WTC11 (cell line): ENCODE results near the gene SETD2. TPM values are rescaled to one million over a fixed set of nuclear protein-coding genes. Genes with fewer than 3 reads are reported as not detected.

Experiments used
- ATAC-seq: fragments of 200-7000 bp; cut with Tn5 transposase; 2 replicates; pipeline ENCODE4 v1.10.0; 2021; ENCODE audit warnings: mild to moderate bottlenecking, moderate library complexity
- CTCF ChIA-PET: fragments of 300-600 bp; sonication (Branson Sonifier 250); formaldehyde crosslinking; loops from one replicate; lab custom pipeline; 2021; ENCODE audit warnings: antibody characterized with exemption; lab: Charles Lee
- POLR2A ChIA-PET: fragments of 350-600 bp; sonication (Branson Sonifier 250); formaldehyde crosslinking; loops from one replicate; lab custom pipeline; 2021; ENCODE audit warnings: antibody characterized with exemption; lab: Charles Lee
- DNase-seq: peaks from one replicate; pipeline ENCODE4 v3.0.0; 2021; ENCODE audit warnings: low spot score
- H3K27ac Mint-ChIP-seq: 2 replicates; pipeline ENCODE4 v1.8.0; 2021; ENCODE audit warnings: mixed read lengths
- H3K27me3 Mint-ChIP-seq: 2 replicates; pipeline ENCODE4 v1.8.0; 2021; ENCODE audit warnings: low read depth, mild to moderate bottlenecking, moderate library complexity, mixed read lengths
- H3K36me3 Mint-ChIP-seq: 2 replicates; pipeline ENCODE4 v1.8.0; 2021; ENCODE audit warnings: mixed read lengths
- H3K4me1 Mint-ChIP-seq: 2 replicates; pipeline ENCODE4 v1.8.0; 2022; ENCODE audit warnings: mixed read lengths
- H3K4me3 Mint-ChIP-seq: 2 replicates; pipeline ENCODE4 v1.8.0; 2021; ENCODE audit warnings: mild to moderate bottlenecking, moderate library complexity, mixed read lengths
- H3K9me3 Mint-ChIP-seq: 2 replicates; pipeline ENCODE4 v1.8.0; 2021; ENCODE audit warnings: mixed read lengths
- CBFB ChIP-seq: sonication (generic); formaldehyde crosslinking; IDR thresholded peaks from 2 replicates; pipeline ENCODE4 v1.8.1; 2022; ENCODE audit warnings: mild to moderate bottlenecking, low read depth, missing genetic modification reagents
- HMGA2 ChIP-seq: fragments of 250-450 bp; sonication (Bioruptor Pico); IDR thresholded peaks from 2 replicates; pipeline ENCODE4 v1.4.0; 2021; ENCODE audit warnings: mild to moderate bottlenecking, moderate library complexity
- MYBL2 ChIP-seq: sonication (generic); formaldehyde crosslinking; IDR thresholded peaks from 2 replicates; pipeline ENCODE4 v1.8.1; 2023; ENCODE audit warnings: mild to moderate bottlenecking, moderate library complexity, missing genetic modification reagents
- NFE2L1 ChIP-seq: sonication (generic); formaldehyde crosslinking; IDR thresholded peaks from 2 replicates; pipeline ENCODE4 v1.8.1; 2023; ENCODE audit warnings: missing genetic modification reagents
- SP1 ChIP-seq: sonication (generic); formaldehyde crosslinking; conservative IDR thresholded peaks from 2 replicates; pipeline ENCODE4 v1.8.1; 2022; ENCODE audit warnings: missing genetic modification reagents
- ZNF396 ChIP-seq: fragments of 250-450 bp; sonication (Bioruptor Pico); IDR thresholded peaks from 2 replicates; pipeline ENCODE4 v1.8.0; 2021; ENCODE audit warnings: mild to moderate bottlenecking, moderate library complexity, borderline replicate concordance
- ZNF423 ChIP-seq: fragments of 250-450 bp; sonication (Bioruptor Pico); IDR thresholded peaks from 2 replicates; pipeline ENCODE4 v2.1.2; 2022; ENCODE audit warnings: mild to moderate bottlenecking, moderate library complexity
- total RNA-seq: library from RNA; stranded (reverse); gene quantifications from 3 replicates; pipeline ENCODE4 v1.2.3, GENCODE V29; 2021
- TF ChIP-seq, protein P1 (sequence below): sonication (generic); formaldehyde crosslinking; IDR thresholded peaks from 2 replicates; pipeline ENCODE4 v1.8.1; 2023; ENCODE audit warnings: mild to moderate bottlenecking, missing genetic modification reagents
- TF ChIP-seq, protein P2 (sequence below): sonication (generic); formaldehyde crosslinking; conservative IDR thresholded peaks from 2 replicates; pipeline ENCODE4 v1.8.1; 2023; ENCODE audit warnings: mild to moderate bottlenecking, low read depth, missing genetic modification reagents, moderate library complexity
- TF ChIP-seq, protein P3 (sequence below): fragments of 200-600 bp; IDR thresholded peaks from 2 replicates; pipeline ENCODE4 v1.8.0; 2022; ENCODE audit warnings: antibody characterized with exemption
- TF ChIP-seq, protein P4 (sequence below): sonication (generic); formaldehyde crosslinking; IDR thresholded peaks from 2 replicates; pipeline ENCODE4 v1.8.0; 2023; ENCODE audit warnings: missing genetic modification reagents
- TF ChIP-seq, protein P5 (sequence below): sonication (generic); formaldehyde crosslinking; IDR thresholded peaks from 2 replicates; pipeline ENCODE4 v1.8.0; 2022; ENCODE audit warnings: mild to moderate bottlenecking, missing genetic modification reagents
- TF ChIP-seq, protein P6 (sequence below): fragments of 250-450 bp; sonication (Bioruptor Pico); IDR thresholded peaks from 2 replicates; pipeline ENCODE4 v1.9.0; 2021; ENCODE audit warnings: moderate library complexity, mild to moderate bottlenecking, inconsistent platforms, borderline replicate concordance
- TF ChIP-seq, protein P7 (sequence below): sonication (generic); formaldehyde crosslinking; IDR thresholded peaks from 2 replicates; pipeline ENCODE4 v1.8.1; 2023; ENCODE audit warnings: mild to moderate bottlenecking, moderate library complexity, missing genetic modification reagents

SETD2 gene
- total RNA-seq, 1 experiment from 2014 or later, result 39.8 TPM

DNA sequence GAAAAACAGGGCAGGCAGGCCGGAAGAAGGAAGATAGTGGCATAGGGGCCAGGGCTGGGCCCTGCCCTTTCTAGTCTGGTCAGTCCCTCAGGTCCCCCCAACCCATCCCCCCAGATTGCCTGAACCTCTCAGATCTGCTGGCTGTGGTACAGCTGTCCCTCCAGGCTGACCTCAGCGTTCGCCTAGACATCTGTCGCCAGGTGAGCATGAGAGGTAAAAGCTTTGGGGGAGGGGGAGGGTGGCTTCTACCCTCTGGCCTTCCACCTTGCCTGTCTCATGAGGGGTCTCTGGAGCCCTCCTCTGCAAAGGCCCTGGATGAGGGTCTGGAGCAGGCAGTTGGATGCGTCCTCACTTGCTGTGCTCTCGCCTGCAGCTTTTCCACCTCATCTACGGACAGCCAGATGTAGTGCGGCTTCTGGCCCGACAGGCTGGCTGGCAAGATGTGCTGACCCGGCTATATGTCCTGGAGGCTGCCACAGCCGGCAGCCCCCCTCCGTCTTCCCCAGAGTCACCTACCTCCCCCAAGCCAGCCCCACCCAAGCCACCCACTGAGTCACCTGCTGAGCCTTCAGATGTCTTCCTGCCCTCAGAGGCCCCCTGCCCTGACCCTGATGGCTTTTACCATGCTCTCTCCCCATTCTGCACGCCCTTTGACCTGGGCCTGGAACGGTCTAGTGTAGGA is 164.3 kb downstream of the SETD2 start (continued):
- TF ChIP-seq, protein P1, sequence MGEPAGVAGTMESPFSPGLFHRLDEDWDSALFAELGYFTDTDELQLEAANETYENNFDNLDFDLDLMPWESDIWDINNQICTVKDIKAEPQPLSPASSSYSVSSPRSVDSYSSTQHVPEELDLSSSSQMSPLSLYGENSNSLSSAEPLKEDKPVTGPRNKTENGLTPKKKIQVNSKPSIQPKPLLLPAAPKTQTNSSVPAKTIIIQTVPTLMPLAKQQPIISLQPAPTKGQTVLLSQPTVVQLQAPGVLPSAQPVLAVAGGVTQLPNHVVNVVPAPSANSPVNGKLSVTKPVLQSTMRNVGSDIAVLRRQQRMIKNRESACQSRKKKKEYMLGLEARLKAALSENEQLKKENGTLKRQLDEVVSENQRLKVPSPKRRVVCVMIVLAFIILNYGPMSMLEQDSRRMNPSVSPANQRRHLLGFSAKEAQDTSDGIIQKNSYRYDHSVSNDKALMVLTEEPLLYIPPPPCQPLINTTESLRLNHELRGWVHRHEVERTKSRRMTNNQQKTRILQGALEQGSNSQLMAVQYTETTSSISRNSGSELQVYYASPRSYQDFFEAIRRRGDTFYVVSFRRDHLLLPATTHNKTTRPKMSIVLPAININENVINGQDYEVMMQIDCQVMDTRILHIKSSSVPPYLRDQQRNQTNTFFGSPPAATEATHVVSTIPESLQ (CRISPR knock-in tag), result no peak
- TF ChIP-seq HMGA2 (no peak), ZNF423 (CRISPR knock-in tag) (no peak), CBFB (CRISPR knock-in tag) (no peak), NFE2L1 (CRISPR knock-in tag) (no peak)
- TF ChIP-seq, protein P2, sequence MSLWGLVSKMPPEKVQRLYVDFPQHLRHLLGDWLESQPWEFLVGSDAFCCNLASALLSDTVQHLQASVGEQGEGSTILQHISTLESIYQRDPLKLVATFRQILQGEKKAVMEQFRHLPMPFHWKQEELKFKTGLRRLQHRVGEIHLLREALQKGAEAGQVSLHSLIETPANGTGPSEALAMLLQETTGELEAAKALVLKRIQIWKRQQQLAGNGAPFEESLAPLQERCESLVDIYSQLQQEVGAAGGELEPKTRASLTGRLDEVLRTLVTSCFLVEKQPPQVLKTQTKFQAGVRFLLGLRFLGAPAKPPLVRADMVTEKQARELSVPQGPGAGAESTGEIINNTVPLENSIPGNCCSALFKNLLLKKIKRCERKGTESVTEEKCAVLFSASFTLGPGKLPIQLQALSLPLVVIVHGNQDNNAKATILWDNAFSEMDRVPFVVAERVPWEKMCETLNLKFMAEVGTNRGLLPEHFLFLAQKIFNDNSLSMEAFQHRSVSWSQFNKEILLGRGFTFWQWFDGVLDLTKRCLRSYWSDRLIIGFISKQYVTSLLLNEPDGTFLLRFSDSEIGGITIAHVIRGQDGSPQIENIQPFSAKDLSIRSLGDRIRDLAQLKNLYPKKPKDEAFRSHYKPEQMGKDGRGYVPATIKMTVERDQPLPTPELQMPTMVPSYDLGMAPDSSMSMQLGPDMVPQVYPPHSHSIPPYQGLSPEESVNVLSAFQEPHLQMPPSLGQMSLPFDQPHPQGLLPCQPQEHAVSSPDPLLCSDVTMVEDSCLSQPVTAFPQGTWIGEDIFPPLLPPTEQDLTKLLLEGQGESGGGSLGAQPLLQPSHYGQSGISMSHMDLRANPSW (CRISPR knock-in tag), result no peak
- TF ChIP-seq, all 79 proteins: peak for 0

DNA sequence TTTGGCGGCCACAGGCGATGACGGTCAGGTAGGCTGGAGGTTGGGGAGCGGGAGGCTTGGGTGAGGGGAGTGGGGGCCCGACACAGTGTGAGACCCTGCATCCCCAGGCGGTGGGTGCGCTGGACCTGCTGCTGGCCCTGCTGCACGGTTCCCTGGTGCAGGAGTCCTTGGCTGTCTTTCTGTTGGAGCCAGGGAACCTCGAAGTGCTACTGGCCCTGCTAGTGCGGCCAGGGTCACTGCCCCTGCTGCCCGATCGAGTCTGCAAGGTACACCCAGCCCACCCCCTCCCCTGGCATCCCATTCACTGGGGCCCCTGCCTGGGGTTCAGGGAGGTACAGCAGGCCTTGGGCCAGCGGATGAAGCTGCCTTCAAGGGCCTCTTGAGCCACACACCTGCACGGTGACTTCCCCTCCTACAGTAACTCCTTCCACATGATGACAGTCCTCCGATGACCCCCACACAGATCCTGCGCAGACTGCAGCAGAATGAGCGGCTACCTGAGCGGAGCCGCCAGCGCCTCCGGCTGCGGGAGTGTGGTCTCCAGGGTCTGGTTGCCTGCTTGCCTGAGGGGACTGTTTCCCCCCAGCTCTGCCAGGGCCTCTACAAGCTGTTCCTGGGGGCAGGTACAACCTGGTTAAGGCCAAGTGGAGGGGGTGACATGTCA is 164.9 kb downstream of the SETD2 start:
- H3K9me3 Mint-ChIP-seq, result no peaks in the 10 kb centered on the region
- H3K27ac Mint-ChIP-seq, result no peak overlapping the region
- peaks cover 3% of the 10 kb centered on the region for H3K4me1 Mint-ChIP-seq
- H3K4me3 Mint-ChIP-seq, result no peak overlapping the region
- DNase-seq, result no peak
- ATAC-seq, result no peak
- H3K36me3 Mint-ChIP-seq, result peaks cover 11% of the 10 kb centered on the region; the same call in 1 of the 2 replicates
- no peaks in the 10 kb centered on the region for H3K27me3 Mint-ChIP-seq
- TF ChIP-seq ZNF396, result no peak
- TF ChIP-seq, protein P3, sequence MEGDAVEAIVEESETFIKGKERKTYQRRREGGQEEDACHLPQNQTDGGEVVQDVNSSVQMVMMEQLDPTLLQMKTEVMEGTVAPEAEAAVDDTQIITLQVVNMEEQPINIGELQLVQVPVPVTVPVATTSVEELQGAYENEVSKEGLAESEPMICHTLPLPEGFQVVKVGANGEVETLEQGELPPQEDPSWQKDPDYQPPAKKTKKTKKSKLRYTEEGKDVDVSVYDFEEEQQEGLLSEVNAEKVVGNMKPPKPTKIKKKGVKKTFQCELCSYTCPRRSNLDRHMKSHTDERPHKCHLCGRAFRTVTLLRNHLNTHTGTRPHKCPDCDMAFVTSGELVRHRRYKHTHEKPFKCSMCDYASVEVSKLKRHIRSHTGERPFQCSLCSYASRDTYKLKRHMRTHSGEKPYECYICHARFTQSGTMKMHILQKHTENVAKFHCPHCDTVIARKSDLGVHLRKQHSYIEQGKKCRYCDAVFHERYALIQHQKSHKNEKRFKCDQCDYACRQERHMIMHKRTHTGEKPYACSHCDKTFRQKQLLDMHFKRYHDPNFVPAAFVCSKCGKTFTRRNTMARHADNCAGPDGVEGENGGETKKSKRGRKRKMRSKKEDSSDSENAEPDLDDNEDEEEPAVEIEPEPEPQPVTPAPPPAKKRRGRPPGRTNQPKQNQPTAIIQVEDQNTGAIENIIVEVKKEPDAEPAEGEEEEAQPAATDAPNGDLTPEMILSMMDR, result peak; percentile 16; the same call in 1 of the 2 replicates
- TF ChIP-seq, protein P4, sequence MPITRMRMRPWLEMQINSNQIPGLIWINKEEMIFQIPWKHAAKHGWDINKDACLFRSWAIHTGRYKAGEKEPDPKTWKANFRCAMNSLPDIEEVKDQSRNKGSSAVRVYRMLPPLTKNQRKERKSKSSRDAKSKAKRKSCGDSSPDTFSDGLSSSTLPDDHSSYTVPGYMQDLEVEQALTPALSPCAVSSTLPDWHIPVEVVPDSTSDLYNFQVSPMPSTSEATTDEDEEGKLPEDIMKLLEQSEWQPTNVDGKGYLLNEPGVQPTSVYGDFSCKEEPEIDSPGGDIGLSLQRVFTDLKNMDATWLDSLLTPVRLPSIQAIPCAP, result no peak
- TF ChIP-seq, all 79 proteins: peak for 1
- ChIA-PET POLR2A (interaction anchor here (0.9 to 1.1 kb wide), 2 partner anchors 10 to 364 kb away, joined by 3 read pairs; no protein-coding TSS in a partner anchor), CTCF (interaction anchor here (0.6 to 4.0 kb wide), 19 partner anchors 9 to 382 kb away, joined by 3 to 59 read pairs (median 6); partner anchors contain the start of genes CCDC12, NBEAL2 and PTPN23)

DNA sequence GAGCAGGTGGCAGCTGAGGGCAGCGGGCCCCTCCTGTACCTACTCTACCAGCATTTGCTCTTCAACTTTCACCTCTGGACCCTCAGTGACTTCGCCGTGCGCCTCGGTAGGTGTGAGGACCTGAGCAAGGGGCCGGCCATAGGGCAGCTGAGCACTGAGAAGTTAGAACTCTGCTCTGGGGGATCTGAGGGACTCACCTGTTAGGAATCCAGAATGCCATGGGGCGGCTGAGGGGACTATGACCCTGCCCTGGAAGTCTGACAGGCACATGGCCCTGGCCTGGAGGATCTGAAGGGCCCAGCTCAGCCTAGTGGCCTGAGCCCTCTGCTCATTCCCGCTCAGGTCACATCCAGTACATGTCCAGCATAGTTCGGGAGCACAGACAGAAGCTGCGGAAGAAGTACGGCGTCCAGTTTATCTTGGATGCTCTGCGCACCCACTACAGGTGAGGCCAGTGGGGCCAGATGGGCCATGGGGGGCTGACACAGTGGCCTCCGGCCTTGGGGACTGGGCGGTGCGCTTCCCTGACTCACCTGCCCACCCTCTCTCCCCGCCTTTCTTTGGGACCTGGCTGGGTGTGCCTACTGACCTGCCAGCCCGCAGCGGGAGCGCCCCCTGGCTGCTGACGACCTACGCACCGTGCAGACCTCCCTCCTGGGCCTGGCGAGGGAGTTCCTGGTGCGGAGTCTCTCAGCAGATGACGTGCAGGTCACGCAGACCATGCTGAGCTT is 165.6 kb downstream of the SETD2 start:
- CTCF ChIA-PET, result interaction anchor here (0.6 to 4.0 kb wide), 24 partner anchors 10 to 382 kb away, joined by 3 to 59 read pairs (median 5); partner anchors contain the start of genes CCDC12, NBEAL2 and PTPN23
- H3K4me3 Mint-ChIP-seq, result no peak overlapping the region

More for the DNA sequence above, 165.6 kb downstream of the SETD2 start:
- Mint-ChIP-seq H3K27me3 (no peaks in the 10 kb centered on the region), H3K27ac (peak overlapping the region; percentile 94), H3K9me3 (no peaks in the 10 kb centered on the region), H3K36me3 (peaks cover 6% of the 10 kb centered on the region; the same call in 1 of the 2 replicates), H3K4me1 (peaks cover 3% of the 10 kb centered on the region)
- DNase-seq (peak; percentile 93), ATAC-seq (peak; percentile 86)
- peak; percentile 49; the same call in 1 of the 2 replicates for TF ChIP-seq SP1 (CRISPR knock-in tag)
- TF ChIP-seq, protein P5, sequence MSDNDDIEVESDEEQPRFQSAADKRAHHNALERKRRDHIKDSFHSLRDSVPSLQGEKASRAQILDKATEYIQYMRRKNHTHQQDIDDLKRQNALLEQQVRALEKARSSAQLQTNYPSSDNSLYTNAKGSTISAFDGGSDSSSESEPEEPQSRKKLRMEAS (CRISPR knock-in tag), result peak; percentile 55; the same call in 1 of the 2 replicates
- TF ChIP-seq, protein P6, sequence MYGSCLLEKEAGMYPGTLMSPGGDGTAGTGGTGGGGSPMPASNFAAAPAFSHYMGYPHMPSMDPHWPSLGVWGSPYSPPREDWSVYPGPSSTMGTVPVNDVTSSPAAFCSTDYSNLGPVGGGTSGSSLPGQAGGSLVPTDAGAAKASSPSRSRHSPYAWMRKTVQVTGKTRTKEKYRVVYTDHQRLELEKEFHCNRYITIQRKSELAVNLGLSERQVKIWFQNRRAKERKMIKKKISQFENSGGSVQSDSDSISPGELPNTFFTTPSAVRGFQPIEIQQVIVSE (CRISPR knock-in tag), result no peak
- TF ChIP-seq, protein P3, result peak; percentile 87
- TF ChIP-seq, protein P7, sequence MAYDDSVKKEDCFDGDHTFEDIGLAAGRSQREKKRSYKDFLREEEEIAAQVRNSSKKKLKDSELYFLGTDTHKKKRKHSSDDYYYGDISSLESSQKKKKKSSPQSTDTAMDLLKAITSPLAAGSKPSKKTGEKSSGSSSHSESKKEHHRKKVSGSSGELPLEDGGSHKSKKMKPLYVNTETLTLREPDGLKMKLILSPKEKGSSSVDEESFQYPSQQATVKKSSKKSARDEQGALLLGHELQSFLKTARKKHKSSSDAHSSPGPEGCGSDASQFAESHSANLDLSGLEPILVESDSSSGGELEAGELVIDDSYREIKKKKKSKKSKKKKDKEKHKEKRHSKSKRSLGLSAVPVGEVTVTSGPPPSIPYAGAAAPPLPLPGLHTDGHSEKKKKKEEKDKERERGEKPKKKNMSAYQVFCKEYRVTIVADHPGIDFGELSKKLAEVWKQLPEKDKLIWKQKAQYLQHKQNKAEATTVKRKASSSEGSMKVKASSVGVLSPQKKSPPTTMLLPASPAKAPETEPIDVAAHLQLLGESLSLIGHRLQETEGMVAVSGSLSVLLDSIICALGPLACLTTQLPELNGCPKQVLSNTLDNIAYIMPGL, result peak; percentile 55; the same call in 1 of the 2 replicates
- no peak for TF ChIP-seq MYBL2 (CRISPR knock-in tag)
- POLR2A ChIA-PET, result interaction anchor here (0.6 to 1.2 kb wide), 5 partner anchors 11 to 365 kb away, joined by 3 read pairs; no protein-coding TSS in a partner anchor
